Hematopoietic multipotent progenitor cell treated with erythropoietin and hydrocortisone succinate and interleukin-3 and kit ligand, for 17 days (in vitro differentiated cells): ENCODE measurements around the gene MC5R.
"Not testable (repeated sequence)": the region's sequence is repeated elsewhere in the genome, so short reads cannot be mapped to it uniquely, and the experiment has no call there.

Source experiments
- DNase-seq: peaks from one replicate; pipeline ENCODE4 v3.0.0-alpha.2; 2015; ENCODE audit warnings: low spot score

Gene MC5R

GRCh38 chr18:13849791-13850190 is 25.8 kb downstream of the MC5R start:
- no peak for DNase-seq

GRCh38 chr18:13862898-13863297 is 38.9 kb downstream of the MC5R start:
- not testable (repeated sequence) for DNase-seq

- no peak for DNase-seq
These were observed 44.7 kb downstream of the MC5R start for GRCh38 chr18:13868501-13869271.

GRCh38 chr18:13871701-13872100 is 47.8 kb downstream of the MC5R start:
- DNase-seq: no peak

GRCh38 chr18:13872373-13872772 is 48.4 kb downstream of the MC5R start:
- no peak for DNase-seq

GRCh38 chr18:13872932-13873331 is 49.0 kb downstream of the MC5R start:
- no peak for DNase-seq

GRCh38 chr18:13874558-13874957 is 50.6 kb downstream of the MC5R start:
- no peak for DNase-seq
